ENCODE data around the gene GVQW3. TPM values are rescaled to one million over a fixed set of nuclear protein-coding genes. Genes with fewer than 3 reads are reported as not detected.

GVQW3 gene
- total RNA-seq, 1 experiment from 2014 or later, result 4.7 TPM

DNA sequence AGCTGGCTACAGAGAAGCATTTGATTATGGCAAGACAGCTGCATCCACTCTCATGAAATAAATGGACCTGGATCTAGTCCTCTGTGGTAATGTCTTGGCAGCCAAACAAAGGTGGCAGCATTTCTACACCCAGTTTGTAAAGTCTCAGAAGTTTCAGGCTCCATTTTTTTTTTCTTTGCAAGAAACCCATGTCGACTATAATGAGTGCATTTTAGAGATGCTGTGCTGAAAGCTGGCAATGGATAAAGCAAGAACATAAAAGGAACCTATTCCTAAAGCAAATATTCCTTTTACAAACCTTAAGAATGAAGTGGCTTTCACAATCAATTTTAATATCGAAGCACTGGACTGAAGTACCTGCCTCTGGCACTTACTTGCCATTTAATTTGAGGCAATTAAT lies 33.7 kb upstream of the GVQW3 start:
- Histone ChIP-seq H3K9me2 (ENCODE audit: insufficient read depth) (no peaks in the 10 kb centered on the region), H3K79me2 (ENCODE audit: insufficient read depth, low read length) (no peaks in the 10 kb centered on the region), H3K9me3 (ENCODE audit: control insufficient read depth in 1 of 2, insufficient read depth in 1 of 2, low read depth in 1 of 2, low read length in 2 of 2) (no peaks in the 10 kb centered on the region), H3K27ac (ENCODE audit: low read depth, low read length) (no peak overlapping the region), H3K36me3 (ENCODE audit: control insufficient read depth in 1 of 2, insufficient read depth in 2 of 2, low read length in 2 of 2) (no peaks in the 10 kb centered on the region; a peak in 1 of 4 replicates), H4K20me1 (ENCODE audit: insufficient read depth) (no peaks in the 10 kb centered on the region), H3K4me1 (ENCODE audit: control insufficient read depth in 1 of 2, insufficient read depth in 2 of 2, low read length in 2 of 2) (no peaks in the 10 kb centered on the region), H2AFZ (ENCODE audit: low read depth, low read length, poor library complexity, severe bottlenecking) (no peak overlapping the region), H3K4me2 (ENCODE audit: low read length) (no peak overlapping the region), H3K9ac (ENCODE audit: low read length) (no peak overlapping the region), H3K4me3 (replicated peaks in 1 of 2; ENCODE audit: low read depth in 1 of 2, low read length in 2 of 2) (no peak overlapping the region), H3K27me3 (ENCODE audit: insufficient read depth, low read length) (no peaks in the 10 kb centered on the region)
- ChIA-PET CTCF (no interaction called here), RAD21 (ENCODE audit: low non-redundant PET in 1 of 2, low total read pairs in 2 of 2, uncharacterized antibody in 2 of 2, unreplicated experiment in 2 of 2) (no interaction called here), POLR2A (no interaction called here)
- ATAC-seq, result no peak
- DNase-seq (ENCODE audit: low read depth, low spot score), result no peak
- intact Hi-C loops (cut with micrococcal nuclease), result no loop called here
- BruUV-seq (replicated peaks), result no TSS peak
- TF ChIP-seq SP1 (IDR thresholded peaks at IDR 0.05; ENCODE audit: low read depth), result no peak
- no peak for TF ChIP-seq SIN3A (IDR thresholded peaks at IDR 0.05; ENCODE audit: low read depth)
- TF ChIP-seq ZNF274 (IDR thresholded peaks at IDR 0.05; ENCODE audit: low read depth, low read length), result no peak
- no peak for TF ChIP-seq CEBPB (IDR thresholded peaks at IDR 0.05; ENCODE audit: low read depth)
- TF ChIP-seq YY1 (IDR thresholded peaks at IDR 0.05; ENCODE audit: extremely low read depth, insufficient replicate concordance, low read depth, low read length), result no peak
- TF ChIP-seq RAD21 (IDR thresholded peaks at IDR 0.05; ENCODE audit: low read depth), result peak; percentile 14; the same call in 1 of the 2 replicates
- no peak for TF ChIP-seq CBX3 (IDR thresholded peaks at IDR 0.05; ENCODE audit: low read depth)

- Histone ChIP-seq H3K9ac (ENCODE audit: low read length) (no peak overlapping the region), H3K27me3 (ENCODE audit: insufficient read depth, low read length) (no peaks in the 10 kb centered on the region), H3K4me1 (ENCODE audit: control insufficient read depth in 1 of 2, insufficient read depth in 2 of 2, low read length in 2 of 2) (no peaks in the 10 kb centered on the region), H3K4me2 (ENCODE audit: low read length) (no peak overlapping the region), H3K79me2 (ENCODE audit: insufficient read depth, low read length) (no peaks in the 10 kb centered on the region), H3K9me3 (ENCODE audit: control insufficient read depth in 1 of 2, insufficient read depth in 1 of 2, low read depth in 1 of 2, low read length in 2 of 2) (no peaks in the 10 kb centered on the region), H3K36me3 (ENCODE audit: control insufficient read depth in 1 of 2, insufficient read depth in 2 of 2, low read length in 2 of 2) (no peaks in the 10 kb centered on the region; a peak in 1 of 4 replicates), H3K9me2 (ENCODE audit: insufficient read depth) (no peaks in the 10 kb centered on the region), H2AFZ (ENCODE audit: low read depth, low read length, poor library complexity, severe bottlenecking) (no peak overlapping the region), H3K27ac (ENCODE audit: low read depth, low read length) (no peak overlapping the region), H4K20me1 (ENCODE audit: insufficient read depth) (no peaks in the 10 kb centered on the region), H3K4me3 (replicated peaks in 1 of 2; ENCODE audit: low read depth in 1 of 2, low read length in 2 of 2) (no peak overlapping the region)
- CTCF ChIA-PET, result no interaction called here
- intact Hi-C loops (cut with micrococcal nuclease), result no loop called here
- ATAC-seq (no peak), DNase-seq (ENCODE audit: low read depth, low spot score) (no peak)
- no TSS peak for BruUV-seq (replicated peaks)
- RAD21 ChIA-PET (ENCODE audit: low non-redundant PET in 1 of 2, low total read pairs in 2 of 2, uncharacterized antibody in 2 of 2, unreplicated experiment in 2 of 2), result no interaction called here
- POLR2A ChIA-PET, result no interaction called here
- TF ChIP-seq ELF1 (IDR thresholded peaks at IDR 0.05; ENCODE audit: borderline replicate concordance, low read depth) (no peak), SP1 (IDR thresholded peaks at IDR 0.05; ENCODE audit: low read depth) (no peak), SIN3A (IDR thresholded peaks at IDR 0.05; ENCODE audit: low read depth) (no peak), RAD21 (IDR thresholded peaks at IDR 0.05; ENCODE audit: low read depth) (no peak), TCF7L2 (IDR thresholded peaks at IDR 0.05; ENCODE audit: borderline replicate concordance, extremely low read depth, insufficient read depth, insufficient read length) (no peak), SRF (IDR thresholded peaks at IDR 0.05; ENCODE audit: low read depth) (no peak), MAX (IDR thresholded peaks at IDR 0.05) (no peak), FOSL1 (IDR thresholded peaks at IDR 0.05; ENCODE audit: low read depth) (no peak), YY1 (IDR thresholded peaks at IDR 0.05; ENCODE audit: extremely low read depth, insufficient replicate concordance, low read depth, low read length) (no peak), CBX3 (IDR thresholded peaks at IDR 0.05; ENCODE audit: low read depth) (no peak), EZH2phosphoT487 (IDR thresholded peaks at IDR 0.05; ENCODE audit: borderline replicate concordance) (no peak), CEBPB (IDR thresholded peaks at IDR 0.05; ENCODE audit: low read depth) (no peak), ZNF274 (IDR thresholded peaks at IDR 0.05; ENCODE audit: low read depth, low read length) (no peak)
- TF ChIP-seq, protein P1, sequence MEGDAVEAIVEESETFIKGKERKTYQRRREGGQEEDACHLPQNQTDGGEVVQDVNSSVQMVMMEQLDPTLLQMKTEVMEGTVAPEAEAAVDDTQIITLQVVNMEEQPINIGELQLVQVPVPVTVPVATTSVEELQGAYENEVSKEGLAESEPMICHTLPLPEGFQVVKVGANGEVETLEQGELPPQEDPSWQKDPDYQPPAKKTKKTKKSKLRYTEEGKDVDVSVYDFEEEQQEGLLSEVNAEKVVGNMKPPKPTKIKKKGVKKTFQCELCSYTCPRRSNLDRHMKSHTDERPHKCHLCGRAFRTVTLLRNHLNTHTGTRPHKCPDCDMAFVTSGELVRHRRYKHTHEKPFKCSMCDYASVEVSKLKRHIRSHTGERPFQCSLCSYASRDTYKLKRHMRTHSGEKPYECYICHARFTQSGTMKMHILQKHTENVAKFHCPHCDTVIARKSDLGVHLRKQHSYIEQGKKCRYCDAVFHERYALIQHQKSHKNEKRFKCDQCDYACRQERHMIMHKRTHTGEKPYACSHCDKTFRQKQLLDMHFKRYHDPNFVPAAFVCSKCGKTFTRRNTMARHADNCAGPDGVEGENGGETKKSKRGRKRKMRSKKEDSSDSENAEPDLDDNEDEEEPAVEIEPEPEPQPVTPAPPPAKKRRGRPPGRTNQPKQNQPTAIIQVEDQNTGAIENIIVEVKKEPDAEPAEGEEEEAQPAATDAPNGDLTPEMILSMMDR (IDR thresholded peaks at IDR 0.05 in 2 of 3, conservative IDR thresholded peaks at IDR 0.05 in 1 of 3; ENCODE audit: borderline replicate concordance in 1 of 3, insufficient read depth in 1 of 3, low read depth in 2 of 3, low read length in 2 of 3), result no peak
- TF ChIP-seq, protein P2, sequence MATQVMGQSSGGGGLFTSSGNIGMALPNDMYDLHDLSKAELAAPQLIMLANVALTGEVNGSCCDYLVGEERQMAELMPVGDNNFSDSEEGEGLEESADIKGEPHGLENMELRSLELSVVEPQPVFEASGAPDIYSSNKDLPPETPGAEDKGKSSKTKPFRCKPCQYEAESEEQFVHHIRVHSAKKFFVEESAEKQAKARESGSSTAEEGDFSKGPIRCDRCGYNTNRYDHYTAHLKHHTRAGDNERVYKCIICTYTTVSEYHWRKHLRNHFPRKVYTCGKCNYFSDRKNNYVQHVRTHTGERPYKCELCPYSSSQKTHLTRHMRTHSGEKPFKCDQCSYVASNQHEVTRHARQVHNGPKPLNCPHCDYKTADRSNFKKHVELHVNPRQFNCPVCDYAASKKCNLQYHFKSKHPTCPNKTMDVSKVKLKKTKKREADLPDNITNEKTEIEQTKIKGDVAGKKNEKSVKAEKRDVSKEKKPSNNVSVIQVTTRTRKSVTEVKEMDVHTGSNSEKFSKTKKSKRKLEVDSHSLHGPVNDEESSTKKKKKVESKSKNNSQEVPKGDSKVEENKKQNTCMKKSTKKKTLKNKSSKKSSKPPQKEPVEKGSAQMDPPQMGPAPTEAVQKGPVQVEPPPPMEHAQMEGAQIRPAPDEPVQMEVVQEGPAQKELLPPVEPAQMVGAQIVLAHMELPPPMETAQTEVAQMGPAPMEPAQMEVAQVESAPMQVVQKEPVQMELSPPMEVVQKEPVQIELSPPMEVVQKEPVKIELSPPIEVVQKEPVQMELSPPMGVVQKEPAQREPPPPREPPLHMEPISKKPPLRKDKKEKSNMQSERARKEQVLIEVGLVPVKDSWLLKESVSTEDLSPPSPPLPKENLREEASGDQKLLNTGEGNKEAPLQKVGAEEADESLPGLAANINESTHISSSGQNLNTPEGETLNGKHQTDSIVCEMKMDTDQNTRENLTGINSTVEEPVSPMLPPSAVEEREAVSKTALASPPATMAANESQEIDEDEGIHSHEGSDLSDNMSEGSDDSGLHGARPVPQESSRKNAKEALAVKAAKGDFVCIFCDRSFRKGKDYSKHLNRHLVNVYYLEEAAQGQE (IDR thresholded peaks at IDR 0.05; ENCODE audit: low read depth), result no peak
These were observed 32.8 kb upstream of the GVQW3 start for GRCh38 chr11:76348348-76348747.

Data from HCT116 (cell line).